GM18526 (cell line): ENCODE data around the gene DCTD.

Experiments
- POLR2A ChIP-seq: IDR thresholded peaks from 3 replicates; pipeline ENCODE4 v1.6.1; 2011; ENCODE audit not compliant: insufficient read length; ENCODE audit errors: extremely low read depth

DCTD gene

DNA sequence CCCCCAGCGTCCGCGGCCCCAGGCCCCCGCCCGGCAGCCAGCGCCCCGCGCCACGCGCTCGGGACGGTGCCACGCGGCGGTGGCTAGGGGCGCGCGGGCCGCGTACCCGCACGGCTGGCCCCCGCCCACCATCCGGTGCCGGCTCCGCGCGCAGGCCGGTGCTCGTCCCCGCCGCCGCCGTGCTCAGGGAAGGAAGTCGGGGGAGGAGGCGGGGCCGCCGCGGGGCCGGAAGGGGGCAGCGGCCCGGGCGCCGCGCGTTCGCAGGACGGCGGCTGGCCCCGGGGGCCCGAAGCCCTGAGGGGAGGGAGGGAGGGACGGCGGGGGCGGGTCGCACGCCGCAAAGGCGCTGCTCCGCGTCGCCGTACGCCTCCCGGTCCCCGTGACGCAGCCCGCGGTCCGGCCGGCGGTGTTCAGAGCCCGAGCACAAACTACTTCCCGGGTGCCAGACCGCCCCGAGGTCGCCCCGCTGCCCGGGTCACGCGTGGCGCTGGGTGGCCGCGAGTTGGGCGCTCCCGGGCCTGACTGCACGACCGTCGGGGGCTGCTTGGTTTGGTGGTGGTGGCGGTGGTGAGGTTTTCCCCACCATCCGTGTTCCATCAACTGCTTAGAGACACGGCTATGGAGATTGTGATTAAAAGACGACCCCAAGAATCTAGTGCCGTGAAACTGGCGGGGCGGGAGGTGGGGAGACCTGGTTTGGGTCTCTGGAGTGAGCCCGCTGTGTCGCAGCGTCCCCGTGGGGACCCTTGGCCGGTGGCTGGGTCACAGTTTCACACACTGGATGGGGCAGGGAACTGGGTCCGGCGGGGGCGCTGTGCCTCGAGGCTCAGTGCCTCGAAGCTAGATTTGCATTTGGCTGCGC is at the start of gene DCTD:
TSS of gene DCTD (minus strand) at position 205 of the 862 bp plus-strand sequence. CDS start 1,818 bp downstream, outside the sequence.
- TF ChIP-seq POLR2A = peak; percentile 65

GRCh38 chr4:182960746-182961145 is 43.6 kb upstream of the DCTD start:
- TF ChIP-seq POLR2A = no peak

- TF ChIP-seq POLR2A = no peak
These were observed 43.0 kb upstream of the DCTD start for GRCh38 chr4:182960228-182960627.

DNA sequence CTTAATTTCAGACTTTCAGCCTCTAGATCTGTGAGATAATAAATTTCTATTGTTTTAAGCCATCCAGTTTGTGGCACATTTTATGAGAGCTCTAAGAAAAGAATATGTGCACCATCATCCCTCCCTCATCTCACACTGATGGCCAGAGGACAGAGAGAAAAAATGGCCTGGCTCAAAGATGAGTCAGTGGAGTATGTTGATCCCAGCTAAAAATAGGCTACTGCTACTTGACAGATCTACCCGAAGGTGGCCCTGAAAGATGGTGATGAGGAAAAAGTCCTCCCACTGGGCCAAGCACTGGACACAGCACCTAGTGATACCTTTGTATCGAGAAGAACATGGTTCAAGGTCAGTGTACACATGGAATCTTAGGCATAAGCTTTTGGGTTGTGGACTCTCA is 38.2 kb upstream of the DCTD start:
- no peak for TF ChIP-seq POLR2A

GRCh38 chr4:182944484-182945213 is 27.5 kb upstream of the DCTD start:
- TF ChIP-seq POLR2A = no peak

- no peak for TF ChIP-seq POLR2A
These were observed 22.5 kb upstream of the DCTD start for GRCh38 chr4:182939680-182940079.

- TF ChIP-seq POLR2A = no peak
These were observed 21.0 kb upstream of the DCTD start for GRCh38 chr4:182938205-182938645.

GRCh38 chr4:182937268-182938204 is 20.4 kb upstream of the DCTD start:
- TF ChIP-seq POLR2A = no peak

GRCh38 chr4:182932651-182933050 is 15.5 kb upstream of the DCTD start:
- no peak for TF ChIP-seq POLR2A

DNA sequence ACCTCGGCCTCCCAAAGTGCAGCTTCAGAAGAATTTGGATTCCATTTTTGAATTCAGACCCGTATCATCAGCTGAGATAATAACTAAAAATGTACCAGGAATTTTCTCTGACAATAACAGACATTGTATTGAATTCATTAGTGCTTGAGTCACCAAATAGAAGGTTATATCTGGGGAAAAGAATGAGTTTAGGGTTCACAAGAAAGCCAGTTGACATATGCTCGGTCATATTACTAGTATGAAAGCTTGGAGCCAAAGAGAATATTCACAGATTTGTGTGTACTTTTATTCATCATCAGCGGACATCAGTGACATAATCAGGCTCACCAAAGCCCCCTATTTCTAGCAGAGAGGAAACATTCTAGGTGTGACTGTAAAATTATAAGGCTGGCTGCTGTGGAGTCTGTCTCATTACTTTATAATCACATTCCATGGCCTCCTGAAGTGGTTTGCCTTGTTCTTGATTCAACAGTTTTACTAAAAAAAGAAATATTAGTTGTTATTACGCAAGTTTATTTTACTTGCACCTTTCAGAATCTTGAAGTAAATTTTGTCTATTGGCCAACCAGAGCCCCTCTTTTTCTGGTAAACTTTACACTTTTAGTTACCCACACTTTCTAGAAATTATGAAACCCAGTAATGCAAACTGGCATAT is 14.6 kb upstream of the DCTD start:
- TF ChIP-seq POLR2A = no peak

DNA sequence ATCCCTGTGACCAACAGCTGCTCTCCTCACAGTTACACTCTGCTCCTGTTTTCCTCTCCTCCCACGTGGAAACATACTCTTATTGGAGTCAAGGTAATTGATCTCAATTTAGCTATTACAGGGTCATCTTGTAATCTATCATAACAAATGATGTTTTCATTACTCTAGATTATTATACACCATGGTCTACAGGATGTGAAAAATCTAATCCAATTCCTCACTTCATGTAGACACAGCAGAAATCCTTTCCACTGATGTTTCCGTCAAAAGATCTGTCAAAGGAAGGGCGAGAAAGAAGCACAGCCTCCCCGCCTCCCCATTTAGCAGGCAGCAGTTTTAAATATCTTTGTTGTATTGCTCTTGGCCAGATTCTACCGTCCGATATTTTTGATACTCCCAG is 13.7 kb upstream of the DCTD start:
- TF ChIP-seq POLR2A = no peak

DNA sequence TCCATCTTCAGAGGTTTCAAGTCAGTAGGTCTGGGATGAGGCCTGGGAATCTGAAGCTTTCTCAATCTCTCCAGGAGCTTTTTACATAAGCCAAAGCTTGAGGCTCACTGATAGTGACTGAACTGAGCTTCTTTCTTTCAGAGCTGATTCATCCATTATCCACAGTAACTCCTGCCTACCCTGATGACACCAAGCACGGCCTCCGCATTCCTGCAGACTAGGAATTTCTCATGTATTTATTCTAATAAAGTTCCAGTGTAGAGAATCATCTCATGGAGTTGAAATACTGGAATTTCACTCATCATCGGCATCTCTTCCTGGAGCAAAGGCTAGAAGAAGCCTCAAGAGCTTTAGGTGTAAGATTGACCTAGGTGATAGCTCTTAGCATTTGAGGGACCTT is 12.1 kb upstream of the DCTD start:
- no peak for TF ChIP-seq POLR2A

- TF ChIP-seq POLR2A = no peak
These were observed 10.9 kb upstream of the DCTD start for GRCh38 chr4:182928061-182928460.

- TF ChIP-seq POLR2A = no peak
These were observed 10.3 kb upstream of the DCTD start for GRCh38 chr4:182927505-182927904.

GRCh38 chr4:182925855-182926254 is 8.7 kb upstream of the DCTD start:
- no peak for TF ChIP-seq POLR2A
